DOHH2 (cell line): ENCODE data around the gene GMDS.

ENCODE experiments used
- H3F3A ChIP-seq: fragments of 200-600 bp; sonication (generic), shearing (Covaris generic); 2 replicates; pipeline ENCODE4 v1.6.0; 2016; ENCODE audit warnings: antibody characterized with exemption, mild to moderate bottlenecking; ENCODE audit not compliant: control insufficient read depth, insufficient read depth
- H3K27ac ChIP-seq: fragments of 200-600 bp; sonication (generic); 2 replicates; pipeline ENCODE4 v1.5.1; 2014; ENCODE audit warnings: low read depth, mild to moderate bottlenecking, low read length, moderate library complexity
- H3K27me3 ChIP-seq: fragments of 200-600 bp; sonication (generic); 2 replicates; pipeline ENCODE4 v1.6.1; 2014; ENCODE audit warnings: mild to moderate bottlenecking, low read length, mixed read lengths; ENCODE audit not compliant: control insufficient read depth
- H3K36me3 ChIP-seq: fragments of 200-600 bp; sonication (generic); 2 replicates; pipeline ENCODE4 v1.6.1; 2014; ENCODE audit warnings: mild to moderate bottlenecking, low read length, moderate library complexity, mixed read lengths; ENCODE audit not compliant: control insufficient read depth
- H3K4me1 ChIP-seq: fragments of 200-600 bp; sonication (generic); 2 replicates; pipeline ENCODE4 v1.6.1; 2014; ENCODE audit warnings: mild to moderate bottlenecking, low read length, mixed read lengths; ENCODE audit not compliant: control insufficient read depth
- H3K4me2 ChIP-seq: fragments of 200-600 bp; sonication (generic); 2 replicates; pipeline ENCODE4 v1.6.0; 2014; ENCODE audit warnings: mild to moderate bottlenecking, low read length, moderate library complexity
- H3K4me3 ChIP-seq: fragments of 200-600 bp; sonication (generic); 2 replicates; pipeline ENCODE4 v1.5.1; 2014; ENCODE audit warnings: mild to moderate bottlenecking, low read length, mixed read lengths
- H3K79me2 ChIP-seq: fragments of 200-600 bp; sonication (generic); 2 replicates; pipeline ENCODE4 v1.6.1; 2014; ENCODE audit warnings: mild to moderate bottlenecking, low read length, mixed read lengths; ENCODE audit not compliant: control insufficient read depth
- H3K9me2 ChIP-seq: fragments of 200-600 bp; sonication (generic); replicated peaks from 2 replicates; pipeline ENCODE4 v1.6.1; 2014; ENCODE audit warnings: mild to moderate bottlenecking, low read length, mixed read lengths; ENCODE audit not compliant: control insufficient read depth
- H3K9me3 ChIP-seq: fragments of 200-600 bp; sonication (generic); 2 replicates; pipeline ENCODE4 v1.6.1; 2014; ENCODE audit warnings: antibody characterized with exemption, low read length, mixed read lengths; ENCODE audit not compliant: control insufficient read depth, insufficient read depth
- H4K20me1 ChIP-seq: fragments of 200-600 bp; sonication (generic); 2 replicates; pipeline ENCODE4 v1.6.0; 2014; ENCODE audit warnings: low read depth, mild to moderate bottlenecking, antibody characterized with exemption, low read length, moderate library complexity; ENCODE audit not compliant: control insufficient read depth, insufficient read depth
- EZH2phosphoT487 ChIP-seq: fragments of 200-600 bp; sonication (generic); IDR thresholded peaks from 2 replicates; pipeline ENCODE4 v1.6.1; 2017; ENCODE audit warnings: borderline replicate concordance, mild to moderate bottlenecking, antibody characterized with exemption, low read length, moderate library complexity, mixed read lengths
- TF ChIP-seq, protein P1 (sequence below): fragments of 200-600 bp; sonication (generic); IDR thresholded peaks from one replicate; pipeline ENCODE4 v1.5.1; 2014; ENCODE audit warnings: antibody characterized with exemption, mild to moderate bottlenecking, low read depth, low read length; ENCODE audit not compliant: poor library complexity, severe bottlenecking

Gene GMDS

GRCh38 chr6:1609648-1610496 is 635.5 kb downstream of the GMDS start, which contains the start of gene FOXC1:
Gene FOXC1, plus strand, starts transcription at chr6:1609915. Its CDS starts 531 bp downstream, at chr6:1610446.
- Histone ChIP-seq H3K27me3 (peaks cover 56% of the 10 kb centered on the region), H4K20me1 (no peaks in the 10 kb centered on the region; the same call in 1 of the 2 replicates), H3K4me3 (peak within 1 kb of the TSS; percentile 75), H3K9me3 (no peaks in the 10 kb centered on the region), H3K9me2 (no peaks in the 10 kb centered on the region), H3K27ac (no peak within 1 kb of the TSS), H3K79me2 (no peaks in the 10 kb centered on the region), H3K4me1 (peaks cover 38% of the 10 kb centered on the region), H3F3A (peaks cover 14% of the 10 kb centered on the region), H3K4me2 (peak within 1 kb of the TSS; percentile 88), H3K36me3 (no peaks in the 10 kb centered on the region)
- TF ChIP-seq EZH2phosphoT487 = no peak
- TF ChIP-seq, protein P1, sequence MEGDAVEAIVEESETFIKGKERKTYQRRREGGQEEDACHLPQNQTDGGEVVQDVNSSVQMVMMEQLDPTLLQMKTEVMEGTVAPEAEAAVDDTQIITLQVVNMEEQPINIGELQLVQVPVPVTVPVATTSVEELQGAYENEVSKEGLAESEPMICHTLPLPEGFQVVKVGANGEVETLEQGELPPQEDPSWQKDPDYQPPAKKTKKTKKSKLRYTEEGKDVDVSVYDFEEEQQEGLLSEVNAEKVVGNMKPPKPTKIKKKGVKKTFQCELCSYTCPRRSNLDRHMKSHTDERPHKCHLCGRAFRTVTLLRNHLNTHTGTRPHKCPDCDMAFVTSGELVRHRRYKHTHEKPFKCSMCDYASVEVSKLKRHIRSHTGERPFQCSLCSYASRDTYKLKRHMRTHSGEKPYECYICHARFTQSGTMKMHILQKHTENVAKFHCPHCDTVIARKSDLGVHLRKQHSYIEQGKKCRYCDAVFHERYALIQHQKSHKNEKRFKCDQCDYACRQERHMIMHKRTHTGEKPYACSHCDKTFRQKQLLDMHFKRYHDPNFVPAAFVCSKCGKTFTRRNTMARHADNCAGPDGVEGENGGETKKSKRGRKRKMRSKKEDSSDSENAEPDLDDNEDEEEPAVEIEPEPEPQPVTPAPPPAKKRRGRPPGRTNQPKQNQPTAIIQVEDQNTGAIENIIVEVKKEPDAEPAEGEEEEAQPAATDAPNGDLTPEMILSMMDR = no peak

DNA sequence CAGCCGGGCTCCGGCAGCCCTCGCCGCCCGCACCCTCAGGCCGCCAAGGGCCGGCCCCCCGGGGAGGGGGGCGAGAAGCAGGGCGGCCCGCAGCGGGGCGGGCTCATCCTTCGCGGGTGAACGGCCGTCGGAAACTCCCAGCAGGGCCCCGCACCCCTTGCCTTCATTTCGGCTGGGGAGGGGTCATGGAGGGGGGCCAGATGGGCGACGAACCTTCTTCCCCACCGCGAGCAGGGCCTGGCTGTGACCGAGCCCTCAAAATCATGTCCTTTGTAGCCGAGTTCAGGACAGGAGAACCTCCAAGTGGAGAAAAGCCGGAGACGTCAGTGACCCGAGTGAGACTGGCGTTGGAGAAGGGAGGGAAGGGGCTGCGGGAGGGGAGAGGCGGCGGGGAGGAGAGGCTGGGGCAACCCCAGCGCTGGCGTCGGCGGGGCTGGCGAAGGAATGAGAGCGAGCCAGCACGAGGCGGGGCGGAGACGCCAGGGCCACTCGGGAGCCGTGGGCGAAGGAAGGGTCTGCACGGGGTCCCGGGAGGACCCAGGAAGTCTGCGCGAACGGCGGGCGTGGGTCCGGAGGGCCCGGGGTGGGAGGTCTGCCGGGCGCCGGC is 636.3 kb downstream of the GMDS start:
- no peaks in the 10 kb centered on the region for H3K9me2 ChIP-seq
- H3K27ac ChIP-seq = no peak overlapping the region

DNA sequence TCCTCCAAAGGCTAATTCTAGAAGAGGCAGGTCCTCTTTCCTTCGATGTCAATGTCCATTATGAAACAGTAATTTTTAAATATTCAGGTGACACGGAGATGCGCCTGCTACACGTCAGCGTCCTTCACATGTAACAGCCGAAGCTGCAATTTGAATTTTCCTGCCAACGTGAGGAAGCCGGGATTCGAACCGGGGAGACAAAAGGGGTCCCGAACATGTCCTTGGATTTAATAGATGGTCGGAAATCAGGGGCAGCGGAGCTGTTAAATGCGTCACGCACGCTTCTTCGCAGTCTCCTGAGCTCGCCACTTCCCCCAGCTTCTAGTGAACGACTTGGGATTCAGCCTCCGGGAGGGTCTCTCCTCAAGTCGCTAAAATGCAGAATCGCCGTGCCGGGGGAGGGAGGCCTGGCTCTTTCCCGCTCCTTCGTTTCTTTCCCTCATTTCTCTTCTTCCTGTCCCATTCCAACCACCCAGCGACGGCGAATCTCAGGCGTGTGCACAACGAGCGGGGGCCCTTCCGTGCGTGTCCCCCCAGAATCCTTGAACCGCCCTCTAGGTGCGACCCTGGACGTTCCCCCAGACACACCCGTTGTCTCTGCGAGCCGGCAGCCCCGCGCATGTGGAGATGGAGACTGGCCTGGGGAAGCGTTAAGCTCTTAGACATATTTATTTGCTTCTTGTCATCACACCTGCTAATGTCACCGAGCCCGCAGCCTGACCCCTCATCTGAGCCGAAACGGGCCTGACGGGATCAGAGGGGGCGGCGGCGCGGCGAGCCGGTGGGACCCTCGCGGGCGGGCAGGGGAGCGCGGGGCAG is 637.0 kb downstream of the GMDS start:
- Histone ChIP-seq H3K27ac (no peak overlapping the region), H3K79me2 (no peaks in the 10 kb centered on the region), H3F3A (peaks cover 14% of the 10 kb centered on the region), H3K9me2 (no peaks in the 10 kb centered on the region), H3K36me3 (no peaks in the 10 kb centered on the region), H3K4me2 (peak overlapping the region; percentile 88), H3K4me3 (peak overlapping the region; percentile 75), H4K20me1 (no peaks in the 10 kb centered on the region; the same call in 1 of the 2 replicates), H3K27me3 (peaks cover 66% of the 10 kb centered on the region), H3K9me3 (no peaks in the 10 kb centered on the region), H3K4me1 (peaks cover 38% of the 10 kb centered on the region)
- TF ChIP-seq, protein P1 = no peak
- TF ChIP-seq EZH2phosphoT487 = no peak

More for the DNA sequence above, 636.3 kb downstream of the GMDS start:
- peak overlapping the region; percentile 75 for H3K4me3 ChIP-seq
- H3K27me3 ChIP-seq = peaks cover 61% of the 10 kb centered on the region
- peak overlapping the region; percentile 88 for H3K4me2 ChIP-seq
- no peaks in the 10 kb centered on the region for H3K9me3 ChIP-seq
- peaks cover 38% of the 10 kb centered on the region for H3K4me1 ChIP-seq
- H3K36me3 ChIP-seq = no peaks in the 10 kb centered on the region
- TF ChIP-seq, protein P1 = no peak
- 0 out of 2 replicates have a peak, but pooled peaks have one; percentile 39 for TF ChIP-seq EZH2phosphoT487
- H4K20me1 ChIP-seq = no peaks in the 10 kb centered on the region; the same call in 1 of the 2 replicates
- no peaks in the 10 kb centered on the region for H3K79me2 ChIP-seq
- H3F3A ChIP-seq = peaks cover 14% of the 10 kb centered on the region
